Thyroid gland (tissue), 4 donors: Measurements from ENCODE around the gene ASB4. TPM values are rescaled to one million over a fixed set of nuclear protein-coding genes. Genes with fewer than 3 reads are reported as not detected.
"Not testable (repeated sequence)": the region's sequence is repeated elsewhere in the genome, so short reads cannot be mapped to it uniquely, and the experiment has no call there.

Experiments used
- DNase-seq, 2 donors: peaks; one replicate each; pipeline ENCODE4 v3.0.0-alpha.2; 2019
- H3K27ac ChIP-seq, 3 donors: fragments of 200-600 bp; sonication (generic); 1 replicate in 2 of 3; 2 replicates in 1 of 3; pipeline ENCODE4 v1.5.1; 2016 to 2019; ENCODE audit warnings: mild to moderate bottlenecking in 1 of 3, moderate library complexity in 1 of 3
- H3K27me3 ChIP-seq: fragments of 200-600 bp; sonication (generic); one replicate; pipeline ENCODE4 v1.5.1; 2019
- H3K36me3 ChIP-seq, 2 donors: fragments of 200-600 bp; sonication (generic); one replicate each; pipeline ENCODE4 v1.5.1; 2016 to 2019
- H3K4me1 ChIP-seq, 2 donors: fragments of 200-600 bp; sonication (generic); one replicate each; pipeline ENCODE4 v1.5.1; 2017 to 2019
- H3K4me3 ChIP-seq, 3 donors: fragments of 200-600 bp; sonication (generic); replicated peaks in 1 of 3; 1 replicate in 2 of 3; 2 replicates in 1 of 3; pipeline ENCODE4 v1.5.1; 2016; ENCODE audit warnings: mild to moderate bottlenecking in 1 of 3
- H3K9me3 ChIP-seq: fragments of 200-600 bp; sonication (generic); one replicate; pipeline ENCODE4 v1.5.1; 2017
- POLR2A ChIP-seq, 2 donors: fragments of 450-650 bp; IDR thresholded peaks; one replicate each; pipeline ENCODE4 v1.6.1; 2017; ENCODE audit warnings: antibody characterized with exemption in 2 of 2, mild to moderate bottlenecking in 2 of 2, moderate library complexity in 1 of 2
- WGBS, 2 donors: methylation state at CpG; one replicate each; pipeline ENCODE4 v1.1.5; 2017; 5-methylcytosine and 5-hydroxymethylcytosine counted together
- intact Hi-C: fragments of 100-400 bp; cut with DNase I; formaldehyde crosslinking; loops from one replicate; pipeline ENCODE4 v1.15.1; 2023
- total RNA-seq, 4 donors: library from RNA; depleted of rRNA; stranded (reverse); fragments of >200 nt; gene quantifications; one replicate each; pipeline ENCODE4 v1.2.3, GENCODE V29; 2016
- TF ChIP-seq, protein P1 (sequence below), 6 experiments: fragments of 200-600 bp in 3 of 6; fragments of 450-650 bp in 3 of 6; sonication (generic) in 3 of 6; IDR thresholded peaks; one replicate each; pipeline ENCODE4 v1.5.1; 2016 to 2019; ENCODE audit warnings: antibody characterized with exemption in 6 of 6, mild to moderate bottlenecking in 2 of 6, inconsistent platforms in 1 of 6, moderate library complexity in 1 of 6

Gene ASB4
- total RNA-seq, 4 donors from 2014 or later, result 0.22 TPM; not detected in 3

DNA sequence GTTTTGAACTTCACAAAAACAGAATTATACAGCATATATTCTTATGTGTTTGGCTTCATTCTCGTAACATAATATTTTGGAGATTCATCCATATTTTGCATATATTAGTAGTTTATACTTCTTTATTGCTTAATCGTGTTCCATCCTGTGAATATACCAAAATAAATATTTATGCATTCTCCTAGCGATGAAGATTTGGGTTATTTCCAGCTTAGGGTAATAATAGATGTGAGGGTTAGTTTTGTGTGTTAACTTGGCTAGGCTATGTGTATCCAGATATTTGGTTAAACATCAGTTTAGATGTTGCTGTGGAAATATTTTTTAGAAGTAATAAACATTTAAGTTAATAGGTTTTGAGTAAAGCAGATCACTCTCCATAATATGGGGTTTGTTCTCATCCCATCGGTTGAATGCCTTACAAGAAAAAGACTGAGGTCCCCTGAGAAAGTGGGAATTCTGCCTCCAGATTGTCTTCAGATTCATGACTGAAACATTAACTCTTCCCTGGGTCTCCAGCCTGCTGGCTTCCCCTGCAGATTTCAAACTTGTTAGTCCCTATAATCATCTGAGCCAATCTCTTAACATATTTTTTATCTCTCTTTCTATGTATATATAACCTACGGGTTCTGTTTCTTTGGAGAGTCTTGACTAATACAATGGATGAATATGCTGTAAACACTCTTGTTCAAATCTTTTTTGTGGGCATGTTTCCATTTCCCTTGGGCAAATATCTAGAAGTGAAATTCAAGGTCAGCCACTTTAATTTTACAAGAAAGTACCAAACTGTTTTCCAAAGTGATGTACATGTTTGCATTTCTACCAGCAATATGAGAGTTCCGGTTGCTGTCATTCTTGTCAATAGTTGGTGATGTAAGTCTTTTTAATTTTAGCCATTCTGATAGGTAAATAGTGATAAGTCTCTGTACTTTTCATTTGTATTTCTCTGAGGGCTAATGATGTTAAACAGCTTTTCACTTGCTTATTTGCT, 61.9 kb downstream of the ASB4 start:
- Histone ChIP-seq H3K27ac (peak overlapping the region; percentile 38 to 98 (median 82)), H3K36me3 (no peaks in the 10 kb centered on the region), H3K4me1 (peaks cover 54 to 68% of the 10 kb centered on the region in 2 donors), H3K4me3 (no peak overlapping the region), H3K27me3 (no peaks in the 10 kb centered on the region), H3K9me3 (no peaks in the 10 kb centered on the region)
- intact Hi-C loops, result no loop called here
- TF ChIP-seq, protein P1, sequence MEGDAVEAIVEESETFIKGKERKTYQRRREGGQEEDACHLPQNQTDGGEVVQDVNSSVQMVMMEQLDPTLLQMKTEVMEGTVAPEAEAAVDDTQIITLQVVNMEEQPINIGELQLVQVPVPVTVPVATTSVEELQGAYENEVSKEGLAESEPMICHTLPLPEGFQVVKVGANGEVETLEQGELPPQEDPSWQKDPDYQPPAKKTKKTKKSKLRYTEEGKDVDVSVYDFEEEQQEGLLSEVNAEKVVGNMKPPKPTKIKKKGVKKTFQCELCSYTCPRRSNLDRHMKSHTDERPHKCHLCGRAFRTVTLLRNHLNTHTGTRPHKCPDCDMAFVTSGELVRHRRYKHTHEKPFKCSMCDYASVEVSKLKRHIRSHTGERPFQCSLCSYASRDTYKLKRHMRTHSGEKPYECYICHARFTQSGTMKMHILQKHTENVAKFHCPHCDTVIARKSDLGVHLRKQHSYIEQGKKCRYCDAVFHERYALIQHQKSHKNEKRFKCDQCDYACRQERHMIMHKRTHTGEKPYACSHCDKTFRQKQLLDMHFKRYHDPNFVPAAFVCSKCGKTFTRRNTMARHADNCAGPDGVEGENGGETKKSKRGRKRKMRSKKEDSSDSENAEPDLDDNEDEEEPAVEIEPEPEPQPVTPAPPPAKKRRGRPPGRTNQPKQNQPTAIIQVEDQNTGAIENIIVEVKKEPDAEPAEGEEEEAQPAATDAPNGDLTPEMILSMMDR (IDR thresholded peaks at IDR 0.05), result no peak
- no peak for TF ChIP-seq POLR2A (IDR thresholded peaks at IDR 0.05)
- WGBS, 2 donors, result 74 to 76% methylated on average over 5 to 6 of the region's 6 CpGs
- no peak for DNase-seq

DNA sequence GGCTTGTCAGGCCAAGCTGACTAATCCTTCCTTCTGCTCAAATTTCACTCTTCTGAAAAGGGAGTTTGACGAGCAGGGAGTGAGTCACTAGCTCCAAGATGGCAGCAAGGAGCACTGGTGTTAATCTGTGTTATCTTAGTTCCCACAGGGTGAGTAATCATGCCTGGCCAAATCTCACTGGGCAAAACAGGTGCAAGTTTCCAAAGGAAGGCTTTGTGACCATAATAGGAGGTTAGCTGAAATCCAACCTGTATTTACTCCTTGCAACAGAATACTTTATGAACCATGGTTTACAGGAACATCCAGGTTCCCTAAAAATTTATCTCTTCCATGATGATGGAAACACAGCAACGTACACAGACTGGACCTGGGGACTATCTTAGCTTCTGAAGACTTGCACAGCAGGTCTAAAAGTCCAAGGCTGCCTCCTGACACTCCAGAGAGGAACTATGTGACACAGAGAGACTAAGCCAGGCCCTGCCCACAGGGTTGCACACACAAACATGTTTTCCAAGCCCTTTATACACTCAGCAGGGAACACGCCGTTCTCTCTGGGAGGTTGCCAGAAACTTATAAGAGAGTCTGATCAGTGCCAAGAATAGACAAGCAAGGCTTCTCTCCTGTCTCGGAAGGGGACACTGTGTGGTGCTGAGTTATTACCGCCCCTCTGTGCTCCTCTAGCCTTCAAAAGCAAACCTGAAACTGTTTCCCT, 64.2 kb downstream of the ASB4 start:
- H3K36me3 ChIP-seq, result no peaks in the 10 kb centered on the region
- peak; percentile 10 to 91 for TF ChIP-seq POLR2A (IDR thresholded peaks at IDR 0.05)
- TF ChIP-seq, protein P1 (IDR thresholded peaks at IDR 0.05), result no peak
- peak overlapping the region; percentile 98 for H3K27ac ChIP-seq
- DNase-seq, result peak; percentile 95 to 96
- H3K4me1 ChIP-seq, result peaks cover 54 to 62% of the 10 kb centered on the region in 2 donors
- H3K27me3 ChIP-seq, result no peaks in the 10 kb centered on the region
- H3K9me3 ChIP-seq, result no peaks in the 10 kb centered on the region
- no peak overlapping the region for H3K4me3 ChIP-seq
- intact Hi-C loops, result loop anchor here (5.0 kb wide), 1 partner anchor 42 kb away; no protein-coding TSS in a partner anchor
- WGBS, 2 donors, result 4 to 12% methylated on average over 6 of the region's 6 CpGs

DNA sequence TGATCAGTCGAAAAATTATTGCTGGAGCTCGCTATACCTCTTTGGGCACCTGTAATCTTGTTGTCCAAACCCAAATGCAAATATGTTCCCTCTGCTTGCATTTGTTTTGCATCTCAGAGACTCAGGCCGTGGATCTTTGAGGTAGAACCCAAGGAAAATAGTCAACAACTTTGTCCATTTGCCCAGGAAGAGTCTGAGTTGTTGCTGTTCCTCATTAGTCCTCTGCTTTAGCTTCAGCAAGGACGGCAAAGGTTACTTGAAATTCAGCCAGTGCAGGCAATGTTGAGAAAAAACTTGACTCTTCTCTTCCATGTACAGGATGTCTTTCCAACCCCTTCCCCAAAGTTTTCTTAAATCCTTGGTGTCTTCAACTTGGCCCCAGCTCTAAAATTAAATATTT, 64.8 kb downstream of the ASB4 start:
- Histone ChIP-seq H3K4me3 (no peak overlapping the region), H3K9me3 (no peaks in the 10 kb centered on the region), H3K36me3 (no peaks in the 10 kb centered on the region), H3K27me3 (no peaks in the 10 kb centered on the region), H3K27ac (peak overlapping the region; percentile 98), H3K4me1 (peaks cover 50 to 60% of the 10 kb centered on the region in 2 donors)
- intact Hi-C loops, result loop anchor here (5.0 kb wide), 1 partner anchor 42 kb away; no protein-coding TSS in a partner anchor
- WGBS, 2 donors, result 26 to 28% methylated on average over 4 of the region's 4 CpGs
- no peak for DNase-seq
- no peak for TF ChIP-seq POLR2A (IDR thresholded peaks at IDR 0.05)
- TF ChIP-seq, protein P1 (IDR thresholded peaks at IDR 0.05), result no peak

DNA sequence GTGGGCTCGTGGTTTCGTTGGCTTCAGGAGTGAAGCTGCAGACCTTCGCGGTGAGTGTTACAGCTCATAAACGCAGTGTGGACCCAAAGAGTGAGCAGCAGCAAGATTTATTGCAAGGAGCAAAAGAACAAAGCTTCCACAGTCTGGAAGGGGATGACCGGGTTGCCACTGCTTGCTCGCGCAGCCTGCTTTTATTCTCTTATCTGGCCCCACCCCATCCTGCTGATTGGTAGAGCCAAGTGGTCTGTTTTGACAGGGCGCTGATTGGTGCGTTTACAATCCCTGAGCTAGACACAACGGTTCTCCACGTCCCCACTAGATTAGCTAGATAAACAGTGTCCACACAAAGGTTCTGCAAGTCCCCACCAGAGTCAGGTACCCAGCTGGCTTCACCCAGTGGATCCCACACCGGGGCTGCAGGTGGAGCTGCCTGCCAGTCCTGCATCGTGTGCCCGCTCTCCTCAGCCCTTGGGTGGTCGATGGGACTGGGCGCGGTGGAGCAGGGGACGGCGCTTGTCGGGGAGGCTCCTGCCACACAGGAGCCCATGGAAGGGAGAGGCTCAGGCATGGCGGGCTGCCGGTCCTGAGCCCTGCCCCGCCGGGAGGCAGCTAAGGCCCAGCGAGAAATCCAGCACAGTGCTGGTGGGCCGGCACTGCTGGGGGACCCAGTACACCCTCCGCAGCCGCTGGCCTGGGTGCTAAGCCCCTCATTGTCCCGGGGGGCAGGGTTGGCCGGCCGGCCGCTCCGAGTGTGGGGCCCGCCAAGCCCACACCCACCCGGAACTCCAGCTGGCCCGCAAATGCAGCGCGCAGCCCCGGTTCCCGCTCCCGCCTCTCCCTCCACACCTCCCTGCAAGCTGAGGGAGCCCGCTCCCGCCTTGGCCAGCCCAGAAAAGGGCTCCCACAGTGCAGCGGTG, 66.5 kb downstream of the ASB4 start:
- intact Hi-C loops, result loop anchor here (5.0 kb wide), 1 partner anchor 40 kb away; no protein-coding TSS in a partner anchor
- H3K4me1 ChIP-seq, result peaks cover 32 to 44% of the 10 kb centered on the region in 2 donors
- H3K27ac ChIP-seq, result peak overlapping the region in 1 of 3 donors; percentile 98
- not testable (repeated sequence) for H3K9me3 ChIP-seq, DNase-seq, H3K27me3 ChIP-seq, H3K36me3 ChIP-seq, H3K4me3 ChIP-seq
- WGBS, 2 donors, result 79 to 92% methylated on average over 12 to 24 of the region's 45 CpGs

DNA sequence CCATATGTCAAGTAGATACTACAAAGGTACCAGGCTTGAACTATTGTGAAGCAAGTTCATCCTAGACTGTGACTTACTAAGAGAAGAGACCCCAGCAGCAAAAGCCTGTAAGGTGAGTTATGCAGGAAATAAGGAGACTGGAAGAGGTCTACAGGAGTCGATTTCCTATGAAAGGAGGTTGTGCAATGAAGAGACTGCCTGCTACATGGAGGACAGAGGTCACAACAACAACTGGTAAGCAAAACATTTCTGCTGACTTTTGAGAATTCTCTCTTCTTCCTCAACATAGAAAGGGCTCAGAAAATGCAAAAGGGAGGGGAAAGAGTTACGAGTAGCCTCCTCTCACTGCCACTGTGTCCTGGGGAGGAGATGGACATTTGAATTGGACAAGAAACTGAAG, 68.2 kb downstream of the ASB4 start:
- intact Hi-C loops, result loop anchor here (5.0 kb wide), 1 partner anchor 38 kb away; no protein-coding TSS in a partner anchor
- peaks cover 19 to 27% of the 10 kb centered on the region in 2 donors for H3K4me1 ChIP-seq
- 74% methylated on average over 2 of the region's 2 CpGs for WGBS, 2 donors

More for the DNA sequence above, 68.2 kb downstream of the ASB4 start:
- no peaks in the 10 kb centered on the region for H3K36me3 ChIP-seq
- H3K9me3 ChIP-seq, result no peaks in the 10 kb centered on the region
- H3K4me3 ChIP-seq, result no peak overlapping the region
- TF ChIP-seq POLR2A (IDR thresholded peaks at IDR 0.05), result no peak
- H3K27me3 ChIP-seq, result no peaks in the 10 kb centered on the region
- no peak overlapping the region for H3K27ac ChIP-seq
- DNase-seq, result no peak
